ENCODE measurements around the gene ITGA1.
"Not testable (repeated sequence)": the region's sequence is repeated elsewhere in the genome, so short reads cannot be mapped to it uniquely, and the experiment has no call there.

ITGA1 gene

DNA sequence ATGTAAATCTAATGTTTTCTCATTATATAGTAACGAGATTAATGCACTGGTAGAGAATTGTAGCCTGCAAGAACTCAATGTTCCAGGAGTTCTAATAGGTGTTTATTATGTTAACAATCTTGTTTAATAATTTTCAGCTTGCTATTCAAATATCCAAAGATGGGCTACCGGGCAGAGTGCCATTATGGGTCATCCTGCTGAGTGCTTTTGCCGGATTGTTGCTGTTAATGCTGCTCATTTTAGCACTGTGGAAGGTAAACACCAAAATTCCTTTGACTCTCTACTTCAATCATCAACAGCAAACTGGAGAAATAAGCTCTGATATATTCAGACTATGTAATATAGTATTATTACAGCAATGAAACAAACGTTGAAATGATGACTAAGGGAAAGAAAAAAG is 159.5 kb downstream of the ITGA1 start:
- no peak for DNase-seq (ENCODE audit: low read depth in 1 of 2, low spot score in 1 of 2)

DNA sequence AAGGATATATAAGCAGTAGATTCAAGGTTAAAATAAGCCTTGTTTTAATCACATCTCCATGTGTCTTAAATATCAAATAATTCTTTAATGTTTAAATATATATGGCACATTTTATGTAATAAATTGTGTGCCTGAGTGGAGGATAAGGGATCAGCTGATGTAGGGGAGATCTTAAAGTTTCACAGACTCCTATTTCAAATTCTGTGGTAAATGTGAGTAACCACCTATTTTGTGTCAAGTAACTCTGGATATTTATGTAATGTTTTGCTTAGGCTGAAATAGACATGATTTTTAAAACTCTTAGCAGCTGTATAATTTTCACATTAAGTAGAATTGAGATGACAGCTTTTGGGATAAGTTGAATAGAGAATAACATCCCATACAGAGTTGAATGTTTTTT is 160.1 kb downstream of the ITGA1 start:
- DNase-seq (ENCODE audit: low read depth in 1 of 2, low spot score in 1 of 2), result no peak

DNA sequence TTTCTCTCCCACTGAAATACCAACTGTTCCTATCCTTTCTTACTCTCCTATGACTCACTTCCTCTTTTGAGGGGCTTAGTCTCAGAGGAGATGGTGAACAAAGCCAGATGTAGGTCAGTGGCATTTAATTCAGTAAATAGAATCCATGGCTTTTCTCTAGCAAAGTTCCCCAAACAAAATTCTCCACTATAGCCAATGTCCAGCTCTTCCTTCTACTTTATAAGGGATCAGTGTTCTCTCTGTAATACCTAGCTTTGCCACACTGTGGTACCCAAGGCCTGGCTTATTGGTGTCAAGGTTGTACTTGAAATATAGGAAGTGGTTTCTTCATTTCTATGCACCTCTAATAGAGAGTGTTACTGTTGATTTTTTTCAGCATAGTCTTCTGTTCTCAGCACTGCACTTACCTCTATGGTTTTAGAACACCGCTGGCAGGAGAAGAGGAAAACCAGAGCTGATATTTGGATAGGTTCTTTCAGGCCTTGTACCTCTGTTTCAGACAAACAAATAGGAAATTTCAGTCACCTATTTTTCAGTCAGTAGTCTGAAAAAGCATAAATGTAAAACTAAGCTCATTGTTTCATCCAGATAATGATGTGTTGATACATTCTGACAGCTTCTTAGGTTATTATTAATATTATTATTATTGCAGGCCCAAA is 160.8 kb downstream of the ITGA1 start:
- peak in 1 of 2 donors; percentile 54 for DNase-seq (ENCODE audit: low read depth in 1 of 2, low spot score in 1 of 2)

DNA sequence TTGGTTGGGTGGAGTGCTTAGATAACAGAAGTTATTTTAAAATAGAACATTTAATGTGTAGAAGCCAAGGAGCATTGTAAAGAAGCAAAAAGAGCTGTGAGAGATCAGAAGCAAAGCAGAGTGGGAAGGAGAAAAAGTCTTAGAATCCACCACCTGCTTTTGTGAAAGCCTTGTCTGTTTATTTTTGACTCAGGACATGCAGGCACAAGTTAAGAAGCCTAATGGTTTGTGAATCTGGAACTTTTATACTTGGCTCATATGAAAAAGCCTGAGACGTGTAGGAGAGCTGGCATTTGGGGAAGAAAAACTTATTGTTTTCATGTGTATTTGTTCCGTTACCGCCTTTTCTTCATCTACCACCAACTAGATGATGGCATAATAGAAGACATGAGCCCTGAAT is 163.0 kb downstream of the ITGA1 start:
- DNase-seq (ENCODE audit: low read depth in 1 of 2, low spot score in 1 of 2), result no peak

DNA sequence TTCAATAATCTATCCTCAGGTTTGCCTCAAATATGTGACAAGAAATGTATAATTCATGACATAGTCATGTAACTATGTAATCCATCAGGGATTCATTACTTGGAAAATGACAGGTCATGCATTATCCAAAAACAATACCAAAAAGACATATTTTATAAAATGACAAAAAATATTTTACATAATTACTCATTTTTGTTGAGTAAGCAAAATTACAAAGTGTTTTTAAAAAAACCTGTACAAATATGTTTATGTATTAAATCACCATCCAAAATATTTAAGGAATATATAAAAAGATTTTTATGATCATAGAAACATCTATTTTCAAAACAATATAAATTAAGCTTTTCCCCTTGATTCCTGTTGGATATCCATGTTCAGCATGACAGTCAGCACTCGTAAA is 164.8 kb downstream of the ITGA1 start:
- no peak for DNase-seq (ENCODE audit: low read depth in 1 of 2, low spot score in 1 of 2)

DNA sequence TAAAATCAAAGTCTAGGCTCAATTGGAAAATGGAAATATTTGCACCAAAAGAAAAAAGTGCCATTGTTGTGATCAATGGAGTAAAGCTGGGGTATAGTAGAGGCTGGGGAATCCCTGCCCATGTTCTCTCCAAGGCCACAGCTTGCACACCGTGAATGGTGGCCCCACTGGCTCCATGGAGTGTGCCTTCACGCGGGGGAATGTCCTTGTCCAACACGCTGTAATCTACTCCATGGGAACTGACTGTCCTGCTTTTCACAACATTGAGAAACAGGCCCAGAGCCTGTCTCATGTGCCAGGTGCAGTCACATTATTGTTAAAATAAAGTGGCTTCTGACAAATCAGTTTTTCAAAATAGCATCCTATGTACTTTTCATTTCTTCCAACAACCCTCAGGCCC is 168.3 kb downstream of the ITGA1 start:
- DNase-seq (ENCODE audit: low read depth in 1 of 2, low spot score in 1 of 2), result no peak

DNA sequence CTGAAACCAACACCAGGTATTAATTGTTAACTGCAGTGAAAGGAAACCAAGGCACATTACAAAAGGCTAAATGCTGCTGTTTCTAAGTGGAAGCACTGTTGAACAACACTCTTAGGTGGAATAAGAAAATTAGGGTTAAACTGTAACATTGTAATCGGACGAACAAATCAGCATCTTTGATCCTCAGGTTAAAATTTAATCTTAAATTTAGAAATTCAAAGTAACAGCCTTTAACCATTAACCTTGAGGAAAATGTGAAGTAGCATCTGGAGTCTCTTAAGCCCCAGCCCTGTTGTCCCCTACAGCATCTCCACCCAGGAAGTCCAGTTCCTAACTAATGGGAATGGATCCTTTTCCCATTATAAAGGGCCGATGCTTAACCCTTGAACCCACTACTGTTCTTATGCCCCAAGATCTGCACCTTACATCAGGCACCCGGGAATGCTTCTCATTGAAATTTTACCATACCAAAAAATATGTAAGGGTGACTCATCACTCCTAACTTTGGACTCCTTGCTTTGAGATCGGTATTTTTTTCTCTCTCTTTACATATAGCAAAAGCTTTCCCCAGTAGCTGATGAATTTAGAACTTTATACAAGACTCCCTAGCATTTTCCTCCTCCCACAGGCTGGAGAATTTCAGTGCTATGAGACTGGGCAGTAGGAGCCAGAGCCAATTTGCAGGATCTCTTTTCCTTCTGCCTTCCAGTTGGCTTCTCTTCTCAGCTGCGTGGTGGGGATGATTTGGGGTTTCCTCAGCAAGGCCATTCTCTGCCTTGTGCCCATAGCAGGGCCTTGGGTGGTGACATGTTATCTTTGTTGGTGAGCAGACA is 169.4 kb downstream of the ITGA1 start:
- no peak for DNase-seq (ENCODE audit: low read depth in 1 of 2, low spot score in 1 of 2)

DNA sequence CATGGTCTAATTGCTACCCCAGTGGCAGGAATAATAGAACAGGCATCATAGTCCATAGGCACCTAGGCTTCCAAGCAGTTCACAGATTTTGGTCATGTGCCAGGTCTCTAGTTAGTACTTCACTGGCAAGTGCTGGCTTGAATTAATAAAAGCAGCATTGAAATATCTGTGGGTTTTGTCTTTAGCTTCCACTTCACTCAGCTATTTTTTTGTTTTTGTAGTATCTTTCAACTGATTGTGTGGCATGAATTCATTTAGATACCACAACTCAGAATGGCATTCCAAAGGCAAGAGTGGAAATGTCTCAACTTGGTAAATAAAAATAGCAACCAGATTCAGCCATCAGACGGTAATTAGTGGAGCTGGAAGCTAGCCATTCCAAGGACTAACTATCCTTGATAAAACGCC is 173.6 kb downstream of the ITGA1 start:
- DNase-seq (ENCODE audit: low read depth in 1 of 2, low spot score in 1 of 2), result no peak

DNA sequence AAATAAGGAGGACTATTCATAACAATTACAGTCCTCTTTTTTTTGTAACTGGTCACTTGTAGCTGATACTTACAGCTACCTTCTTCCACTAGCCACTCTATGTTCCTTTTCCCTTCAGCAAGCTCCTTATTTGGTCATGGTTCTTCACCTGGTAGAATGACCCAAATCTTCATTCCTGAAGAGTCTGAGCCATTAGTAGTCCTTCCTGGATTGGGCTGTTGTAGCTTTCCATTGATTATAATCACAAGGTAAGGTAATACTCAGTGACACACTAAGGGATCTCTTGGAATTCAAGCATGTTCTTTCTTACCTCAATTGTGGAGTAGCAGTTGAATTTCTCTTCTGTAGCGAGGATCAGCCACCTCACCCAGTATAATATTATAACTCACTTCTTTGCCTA is 175.9 kb downstream of the ITGA1 start:
- DNase-seq (ENCODE audit: low read depth in 1 of 2, low spot score in 1 of 2), result no peak

DNA sequence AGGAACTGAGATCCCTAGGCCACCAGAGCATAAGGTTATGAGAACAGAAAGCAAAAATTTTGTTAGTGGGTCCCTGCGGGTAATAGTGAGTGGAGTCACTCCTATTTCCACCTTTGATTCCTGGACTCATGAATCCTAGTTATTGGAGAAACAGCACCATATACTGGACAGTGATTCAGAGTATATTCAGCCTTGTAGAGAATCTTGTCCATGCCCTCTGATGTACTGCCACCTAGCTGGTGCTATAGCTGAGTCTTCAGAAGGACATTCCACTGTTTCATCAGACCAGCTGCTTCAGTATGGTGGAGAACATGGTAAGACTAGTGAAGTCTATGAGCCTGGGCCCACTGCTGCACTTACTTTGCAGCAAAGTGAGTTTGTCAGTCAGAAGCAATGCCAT is 176.4 kb downstream of the ITGA1 start:
- DNase-seq (ENCODE audit: low read depth in 1 of 2, low spot score in 1 of 2), result no peak

DNA sequence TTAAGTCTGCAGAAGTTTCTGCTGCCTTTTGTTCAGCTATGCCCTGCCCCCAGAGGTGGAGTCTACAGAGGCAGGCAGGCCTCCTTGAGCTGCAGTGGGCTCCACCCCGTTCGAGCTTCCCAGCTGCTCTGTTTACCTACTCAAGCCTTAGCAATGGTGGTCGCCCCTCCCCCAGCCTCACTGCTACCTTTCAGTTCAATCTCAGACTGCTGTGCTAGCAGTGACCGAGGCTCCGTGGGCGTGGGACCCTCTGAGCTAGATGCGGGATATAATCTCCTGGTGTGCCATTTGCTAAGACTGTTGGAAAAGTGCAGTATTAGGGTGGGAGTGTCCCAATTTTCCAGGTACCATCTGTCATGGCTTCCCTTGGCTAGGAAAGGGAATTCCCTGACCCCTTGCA is 188.4 kb downstream of the ITGA1 start:
- not testable (repeated sequence) for DNase-seq (ENCODE audit: low read depth in 1 of 2, low spot score in 1 of 2)

DNA sequence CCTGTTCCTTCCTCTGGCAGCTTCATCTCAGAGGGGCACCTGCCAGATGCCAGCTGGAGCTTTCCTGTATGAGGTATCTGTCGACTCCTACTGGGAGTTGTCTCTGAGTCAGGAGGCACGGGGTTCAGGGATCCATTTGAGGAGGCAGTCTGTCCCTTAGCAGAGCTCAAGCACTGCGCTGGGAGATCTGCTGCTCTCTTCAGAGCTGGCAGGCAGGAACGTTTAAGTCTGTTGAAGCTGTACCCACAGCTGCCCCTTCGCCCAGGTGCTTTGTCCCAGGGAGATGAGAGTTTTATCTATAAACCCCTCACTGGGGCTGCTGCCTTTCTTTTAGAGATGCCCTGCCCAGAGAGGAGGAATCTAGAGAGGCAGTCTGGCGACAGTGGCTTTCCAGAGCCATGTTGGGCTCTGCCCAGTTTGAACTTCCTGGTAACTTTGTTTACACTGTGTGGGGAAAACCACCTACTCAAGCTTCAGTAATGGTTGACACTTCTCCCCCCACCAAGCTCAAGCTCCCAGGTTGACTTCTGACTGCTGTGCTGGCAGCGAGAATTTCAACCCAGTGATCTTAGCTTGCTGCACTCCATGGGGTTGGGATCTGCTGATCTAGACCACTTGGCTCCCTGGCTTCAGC is 189.7 kb downstream of the ITGA1 start:
- DNase-seq (ENCODE audit: low read depth in 1 of 2, low spot score in 1 of 2), result no peak

DNA sequence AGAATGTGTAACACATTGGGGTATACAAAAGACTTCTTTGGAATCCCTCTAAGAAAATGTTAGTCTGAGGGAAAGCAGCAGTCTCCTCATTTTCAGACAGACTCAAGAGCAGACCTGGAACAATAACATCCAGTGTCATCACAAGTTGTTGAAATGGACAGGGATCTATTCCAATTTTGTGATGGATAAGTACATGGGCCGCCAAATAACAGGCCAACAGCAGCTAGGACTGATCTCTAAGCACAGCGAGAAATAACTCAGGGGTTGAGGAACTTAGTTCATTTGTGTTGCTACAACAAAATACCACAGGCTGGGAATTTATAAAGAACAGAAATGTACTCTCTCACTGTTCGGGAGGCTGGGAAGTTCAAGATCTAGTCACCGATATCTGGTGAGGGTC is 193.8 kb downstream of the ITGA1 start:
- no peak for DNase-seq (ENCODE audit: low read depth in 1 of 2, low spot score in 1 of 2)

DNA sequence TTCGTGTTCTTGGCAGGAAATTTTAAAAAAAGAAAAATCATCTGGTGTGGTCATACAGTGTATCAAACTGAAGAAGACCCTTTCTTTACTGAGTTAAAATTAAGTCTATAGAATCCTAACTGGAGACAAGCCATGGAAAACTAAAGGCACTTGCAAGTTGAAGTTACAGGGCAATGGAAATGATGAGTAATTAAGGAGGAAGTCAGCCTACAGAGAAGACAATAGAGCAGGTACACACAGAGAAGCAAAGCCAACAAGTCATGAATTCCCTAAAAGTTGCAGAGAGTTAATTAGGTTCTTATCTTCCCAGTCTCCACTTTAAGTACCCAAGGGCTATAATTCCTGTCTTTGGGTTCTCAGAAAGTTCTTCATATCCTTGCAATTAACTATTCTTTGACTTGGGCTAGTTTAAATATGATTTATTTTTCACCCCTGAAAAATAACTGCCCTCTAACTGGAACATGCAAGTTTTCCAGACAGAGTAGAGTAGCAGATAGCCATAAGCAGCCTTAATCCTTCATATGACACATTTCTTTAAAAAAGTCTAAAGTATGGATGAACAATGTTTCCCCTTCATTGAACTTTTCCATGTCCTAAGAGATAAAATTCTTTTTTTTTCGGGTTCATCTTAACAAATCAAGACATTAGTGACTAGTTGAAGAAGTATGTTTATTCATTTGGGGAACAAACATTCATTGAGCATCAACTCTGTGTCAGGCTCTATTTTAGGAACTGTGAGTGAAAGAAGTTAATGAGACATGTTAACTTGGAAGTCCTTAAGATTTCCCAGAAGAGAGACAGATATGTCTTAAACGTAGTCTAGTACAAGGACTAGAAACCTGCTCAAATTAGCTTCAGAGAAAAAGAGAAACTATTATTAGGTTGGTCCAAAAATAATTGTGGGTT is 196.3 kb downstream of the ITGA1 start:
- DNase-seq (ENCODE audit: low read depth in 1 of 2, low spot score in 1 of 2), result no peak

DNA sequence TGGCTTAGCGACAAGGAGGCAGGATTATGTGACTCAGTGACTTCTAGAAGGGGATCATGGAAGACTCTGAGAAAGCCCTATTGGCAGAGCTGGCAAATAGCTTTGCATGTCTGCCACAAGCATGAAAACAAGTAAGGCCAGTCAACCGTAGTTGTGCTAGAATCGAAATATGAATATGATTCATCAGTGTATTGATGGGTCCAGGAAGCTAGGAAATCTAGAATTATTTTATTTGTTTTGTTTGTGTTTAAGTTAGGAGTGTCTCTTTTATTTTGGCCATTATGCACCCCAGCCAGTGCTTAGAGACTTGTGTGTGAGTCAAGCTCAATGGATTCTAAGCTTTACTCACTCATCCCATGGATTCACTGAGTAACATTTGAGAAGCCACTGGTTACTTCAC is 197.6 kb downstream of the ITGA1 start:
- no peak for DNase-seq (ENCODE audit: low read depth in 1 of 2, low spot score in 1 of 2)

DNA sequence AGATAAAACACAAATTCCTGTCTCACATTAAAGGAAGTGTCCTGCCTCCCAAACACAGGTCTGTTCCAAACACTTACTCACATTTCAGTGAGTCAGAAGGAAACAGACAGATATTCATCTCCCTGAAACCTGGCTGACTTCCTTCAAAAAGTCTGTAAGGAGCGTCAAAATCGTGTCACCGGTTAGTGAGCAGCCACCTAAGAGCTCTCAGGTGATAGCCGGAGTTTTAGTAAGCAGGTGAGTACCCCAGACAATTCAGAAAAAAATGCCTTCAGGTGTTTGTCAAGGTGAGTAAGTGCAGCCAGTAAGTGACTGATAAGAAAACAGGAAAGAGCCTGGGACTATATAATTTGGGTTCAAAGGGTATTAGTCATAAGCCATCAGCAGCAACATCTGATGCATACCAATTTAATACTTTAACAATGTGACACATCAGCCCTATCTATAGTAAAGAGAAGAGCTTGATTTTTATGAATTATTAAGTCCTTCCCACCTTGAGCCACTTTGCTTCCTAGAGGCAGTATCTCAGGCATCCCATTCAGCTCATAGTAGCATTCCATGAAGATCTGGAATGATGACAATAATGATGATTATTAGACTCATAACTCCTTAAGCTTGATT is 200.1 kb downstream of the ITGA1 start:
- DNase-seq (ENCODE audit: low read depth in 1 of 2, low spot score in 1 of 2), result peak in 1 of 2 donors; percentile 10

DNA sequence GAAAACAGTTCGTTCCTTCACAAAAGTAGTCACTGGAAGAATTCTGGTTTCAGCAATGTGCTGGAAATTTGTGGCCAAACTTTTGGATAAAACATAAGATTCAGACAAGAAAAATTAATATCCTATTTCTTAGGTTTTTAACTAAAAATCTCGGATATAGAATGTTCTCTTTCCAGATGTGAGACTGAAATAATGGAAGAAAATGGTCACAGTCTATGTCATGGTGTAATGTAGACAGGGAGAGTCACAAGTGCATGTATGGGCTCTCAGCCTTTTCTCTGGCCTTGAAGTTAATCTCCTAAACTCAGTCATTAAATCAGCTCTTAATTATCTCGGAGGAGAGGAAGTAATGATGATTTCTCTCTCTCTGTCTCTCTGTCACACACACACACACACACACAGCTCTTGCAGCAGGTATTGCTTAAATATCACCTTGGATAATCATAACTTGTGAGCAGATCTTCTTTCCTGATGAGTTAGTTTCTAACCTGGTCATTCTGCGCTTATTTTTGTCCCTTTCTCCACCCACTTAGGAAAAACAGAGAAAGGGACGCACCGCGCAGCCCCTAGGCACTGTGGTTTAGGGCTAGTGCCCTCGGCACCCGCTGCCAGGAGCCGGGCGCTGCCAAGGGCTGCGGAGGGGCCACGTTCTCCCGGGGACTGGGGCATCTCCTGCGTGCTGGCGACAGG is 200.8 kb downstream of the ITGA1 start:
- no peak for DNase-seq (ENCODE audit: low read depth in 1 of 2, low spot score in 1 of 2)

DNA sequence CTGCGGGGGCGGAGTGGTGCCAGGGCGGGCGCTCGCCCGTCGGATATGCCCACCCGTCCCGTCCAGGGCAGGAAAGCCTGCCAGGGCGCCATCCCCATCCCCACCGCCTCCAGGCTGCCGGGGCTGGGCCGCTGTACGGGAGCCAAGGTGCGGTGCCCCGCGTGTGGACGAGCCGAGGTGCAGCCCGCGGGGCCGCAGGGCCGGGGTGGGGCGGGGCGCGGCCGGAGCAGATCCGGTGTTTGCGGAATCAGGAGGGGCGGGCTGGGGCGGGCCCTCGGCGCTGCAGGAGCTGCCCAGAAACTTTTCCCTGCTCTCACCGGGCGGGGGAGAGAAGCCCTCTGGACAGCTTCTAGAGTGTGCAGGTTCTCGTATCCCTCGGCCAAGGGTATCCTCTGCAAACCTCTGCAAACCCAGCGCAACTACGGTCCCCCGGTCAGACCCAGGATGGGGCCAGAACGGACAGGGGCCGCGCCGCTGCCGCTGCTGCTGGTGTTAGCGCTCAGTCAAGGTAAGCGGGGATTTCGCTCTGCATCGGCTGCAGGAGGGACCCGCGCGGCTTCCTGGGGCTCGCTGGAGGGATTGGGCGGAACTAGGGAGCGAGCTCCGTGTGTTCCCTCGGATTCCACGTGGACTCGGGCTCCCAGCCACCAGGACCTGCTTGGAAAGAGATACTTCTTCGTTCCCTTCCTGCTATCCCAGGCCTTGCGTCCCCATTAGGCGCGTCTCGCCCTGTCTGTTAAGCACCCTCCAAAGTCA is 201.5 kb downstream of the ITGA1 start, which contains the start of gene ITGA2:
Gene ITGA2 (plus strand): TSS at position 328 of the 756 bp plus-strand sequence. CDS start 117 bp downstream, at position 445.
- DNase-seq (ENCODE audit: low read depth in 1 of 2, low spot score in 1 of 2), result peak in 1 of 2 donors; percentile 6

DNA sequence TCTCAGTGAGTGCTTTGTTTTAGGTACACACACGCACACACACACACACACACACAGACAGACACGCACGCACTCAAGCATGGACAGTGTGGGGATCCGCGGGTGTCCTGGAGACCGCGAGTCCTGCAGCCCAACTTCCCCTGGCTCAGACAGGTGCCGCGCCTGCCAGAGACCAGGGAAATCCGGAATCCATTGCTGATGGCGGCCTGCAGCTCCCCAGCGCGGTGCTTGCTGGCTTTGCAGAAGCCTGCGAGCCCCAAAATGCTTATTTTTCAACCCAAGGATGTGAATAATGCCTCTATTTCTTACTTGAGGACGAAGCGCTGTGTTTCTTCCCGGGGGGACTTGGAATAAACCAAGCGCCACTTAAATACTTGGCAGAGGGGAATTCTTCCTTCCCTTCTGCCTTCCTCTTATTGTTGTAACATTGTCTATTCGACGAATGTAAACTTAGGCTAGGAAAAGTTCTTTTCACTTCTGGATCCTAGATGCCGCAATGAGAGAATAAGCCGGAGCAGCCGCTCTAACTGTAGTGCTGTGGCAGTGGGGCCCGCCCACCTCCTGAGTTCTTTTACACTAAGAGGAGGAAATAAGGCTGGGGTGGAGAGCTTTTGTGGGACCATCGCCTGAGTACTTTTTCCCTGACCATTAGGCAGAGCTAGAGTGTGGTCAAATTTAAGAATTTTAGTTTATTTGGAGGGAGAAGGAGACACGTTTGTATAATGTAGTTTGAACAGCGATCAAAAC is 202.2 kb downstream of the ITGA1 start:
- peak in 1 of 2 donors; percentile 7 for DNase-seq (ENCODE audit: low read depth in 1 of 2, low spot score in 1 of 2)

All from activated CD4-positive, alpha-beta T cell treated with anti-CD3 and anti-CD28 coated beads, Interleukin-2, amount 50 U/mL, for 24 hours (primary cell).